ENCODE results near the gene TRABD.
"Not testable (repeated sequence)": the region's sequence is repeated elsewhere in the genome, so short reads cannot be mapped to it uniquely, and the experiment has no call there.

The TRABD gene

GRCh38 chr22:50153056-50153755 is 32.5 kb upstream of the TRABD start:
- H2AFZ ChIP-seq (ENCODE audit: low read length, unreplicated experiment): no peak overlapping the region
- no peaks in the 10 kb centered on the region for H3K79me2 ChIP-seq (ENCODE audit: control insufficient read depth, insufficient read depth, low read length, unreplicated experiment)
- no peak overlapping the region for H3K4me3 ChIP-seq (ENCODE audit: low read depth, low read length)
- H3K27ac ChIP-seq (ENCODE audit: low read depth, low read length): no peak overlapping the region
- H3K4me1 ChIP-seq (ENCODE audit: control insufficient read depth, insufficient read depth, low read length, unreplicated experiment): no peaks in the 10 kb centered on the region
- no peaks in the 10 kb centered on the region for H3K36me3 ChIP-seq (ENCODE audit: insufficient read depth, low read length)
- H3K27me3 ChIP-seq (ENCODE audit: insufficient read depth, low read length): no peaks in the 10 kb centered on the region

GRCh38 chr22:50153756-50154140 is 32.0 kb upstream of the TRABD start:
- Histone ChIP-seq H3K27ac (ENCODE audit: low read depth, low read length) (no peak overlapping the region), H3K27me3 (ENCODE audit: insufficient read depth, low read length) (no peaks in the 10 kb centered on the region), H3K79me2 (ENCODE audit: control insufficient read depth, insufficient read depth, low read length, unreplicated experiment) (no peaks in the 10 kb centered on the region), H2AFZ (ENCODE audit: low read length, unreplicated experiment) (no peak overlapping the region), H3K4me3 (ENCODE audit: low read depth, low read length) (no peak overlapping the region), H3K4me1 (ENCODE audit: control insufficient read depth, insufficient read depth, low read length, unreplicated experiment) (no peaks in the 10 kb centered on the region), H3K36me3 (ENCODE audit: insufficient read depth, low read length) (no peaks in the 10 kb centered on the region)

GRCh38 chr22:50157709-50158375 is 27.9 kb upstream of the TRABD start:
- Histone ChIP-seq H2AFZ (ENCODE audit: low read length, unreplicated experiment) (no peak overlapping the region), H3K4me1 (ENCODE audit: control insufficient read depth, insufficient read depth, low read length, unreplicated experiment) (no peaks in the 10 kb centered on the region), H3K36me3 (ENCODE audit: insufficient read depth, low read length) (no peaks in the 10 kb centered on the region), H3K79me2 (ENCODE audit: control insufficient read depth, insufficient read depth, low read length, unreplicated experiment) (no peaks in the 10 kb centered on the region), H3K27me3 (ENCODE audit: insufficient read depth, low read length) (no peaks in the 10 kb centered on the region), H3K4me3 (ENCODE audit: low read depth, low read length) (no peak overlapping the region), H3K27ac (ENCODE audit: low read depth, low read length) (no peak overlapping the region)

- H3K79me2 ChIP-seq (ENCODE audit: control insufficient read depth, insufficient read depth, low read length, unreplicated experiment): no peaks in the 10 kb centered on the region
- no peak overlapping the region for H3K4me3 ChIP-seq (ENCODE audit: low read depth, low read length)
- H3K36me3 ChIP-seq (ENCODE audit: insufficient read depth, low read length): no peaks in the 10 kb centered on the region
- no peaks in the 10 kb centered on the region for H3K27me3 ChIP-seq (ENCODE audit: insufficient read depth, low read length)
- H3K27ac ChIP-seq (ENCODE audit: low read depth, low read length): no peak overlapping the region
- no peak overlapping the region for H2AFZ ChIP-seq (ENCODE audit: low read length, unreplicated experiment)
- H3K4me1 ChIP-seq (ENCODE audit: control insufficient read depth, insufficient read depth, low read length, unreplicated experiment): no peaks in the 10 kb centered on the region
These were observed 24.8 kb upstream of the TRABD start for GRCh38 chr22:50160947-50161346.

GRCh38 chr22:50161508-50162390 is 24.0 kb upstream of the TRABD start:
- no peaks in the 10 kb centered on the region for H3K27me3 ChIP-seq (ENCODE audit: insufficient read depth, low read length)
- H2AFZ ChIP-seq (ENCODE audit: low read length, unreplicated experiment): no peak overlapping the region
- H3K79me2 ChIP-seq (ENCODE audit: control insufficient read depth, insufficient read depth, low read length, unreplicated experiment): no peaks in the 10 kb centered on the region
- no peaks in the 10 kb centered on the region for H3K36me3 ChIP-seq (ENCODE audit: insufficient read depth, low read length)
- H3K4me1 ChIP-seq (ENCODE audit: control insufficient read depth, insufficient read depth, low read length, unreplicated experiment): no peaks in the 10 kb centered on the region
- no peak overlapping the region for H3K4me3 ChIP-seq (ENCODE audit: low read depth, low read length)
- H3K27ac ChIP-seq (ENCODE audit: low read depth, low read length): no peak overlapping the region

GRCh38 chr22:50162391-50162956 is 23.2 kb upstream of the TRABD start:
- Histone ChIP-seq H2AFZ (ENCODE audit: low read length, unreplicated experiment) (no peak overlapping the region), H3K27ac (ENCODE audit: low read depth, low read length) (no peak overlapping the region), H3K79me2 (ENCODE audit: control insufficient read depth, insufficient read depth, low read length, unreplicated experiment) (no peaks in the 10 kb centered on the region), H3K27me3 (ENCODE audit: insufficient read depth, low read length) (no peaks in the 10 kb centered on the region), H3K4me1 (ENCODE audit: control insufficient read depth, insufficient read depth, low read length, unreplicated experiment) (no peaks in the 10 kb centered on the region), H3K36me3 (ENCODE audit: insufficient read depth, low read length) (no peaks in the 10 kb centered on the region), H3K4me3 (ENCODE audit: low read depth, low read length) (no peak overlapping the region)

- Histone ChIP-seq H3K79me2 (ENCODE audit: control insufficient read depth, insufficient read depth, low read length, unreplicated experiment) (no peaks in the 10 kb centered on the region), H3K27me3 (ENCODE audit: insufficient read depth, low read length) (no peaks in the 10 kb centered on the region), H2AFZ (ENCODE audit: low read length, unreplicated experiment) (no peak overlapping the region), H3K4me1 (ENCODE audit: control insufficient read depth, insufficient read depth, low read length, unreplicated experiment) (no peaks in the 10 kb centered on the region), H3K36me3 (ENCODE audit: insufficient read depth, low read length) (no peaks in the 10 kb centered on the region), H3K27ac (ENCODE audit: low read depth, low read length) (no peak overlapping the region), H3K4me3 (ENCODE audit: low read depth, low read length) (no peak overlapping the region)
These were observed 20.1 kb upstream of the TRABD start for GRCh38 chr22:50165436-50166123.

- H3K27me3 ChIP-seq (ENCODE audit: insufficient read depth, low read length): no peaks in the 10 kb centered on the region
- no peaks in the 10 kb centered on the region for H3K79me2 ChIP-seq (ENCODE audit: control insufficient read depth, insufficient read depth, low read length, unreplicated experiment)
- H3K4me1 ChIP-seq (ENCODE audit: control insufficient read depth, insufficient read depth, low read length, unreplicated experiment): no peaks in the 10 kb centered on the region
- no peak overlapping the region for H2AFZ ChIP-seq (ENCODE audit: low read length, unreplicated experiment)
- no peak overlapping the region for H3K27ac ChIP-seq (ENCODE audit: low read depth, low read length)
- no peak overlapping the region for H3K4me3 ChIP-seq (ENCODE audit: low read depth, low read length)
- H3K36me3 ChIP-seq (ENCODE audit: insufficient read depth, low read length): no peaks in the 10 kb centered on the region
These were observed 17.8 kb upstream of the TRABD start for GRCh38 chr22:50167689-50168489.

- H3K79me2 ChIP-seq (ENCODE audit: control insufficient read depth, insufficient read depth, low read length, unreplicated experiment); H2AFZ ChIP-seq (ENCODE audit: low read length, unreplicated experiment); H3K4me3 ChIP-seq (ENCODE audit: low read depth, low read length); H3K27me3 ChIP-seq (ENCODE audit: insufficient read depth, low read length); H3K4me1 ChIP-seq (ENCODE audit: control insufficient read depth, insufficient read depth, low read length, unreplicated experiment); H3K36me3 ChIP-seq (ENCODE audit: insufficient read depth, low read length); H3K27ac ChIP-seq (ENCODE audit: low read depth, low read length): not testable (repeated sequence)
These were observed 17.1 kb upstream of the TRABD start for GRCh38 chr22:50168490-50169180.
